Esophagus squamous epithelium (tissue), 4 donors: ENCODE measurements around the gene RNF181.

Source experiments
- POLR2A ChIP-seq, 4 donors: fragments of 450-650 bp; IDR thresholded peaks; one replicate each; pipeline ENCODE4 v1.6.1; 2017; ENCODE audit warnings: antibody characterized with exemption in 4 of 4, mild to moderate bottlenecking in 4 of 4, moderate library complexity in 3 of 4
- TF ChIP-seq, protein P1 (sequence below), 6 experiments: fragments of 450-650 bp in 4 of 6; fragments of 200-600 bp in 2 of 6; sonication (generic) in 2 of 6; IDR thresholded peaks; one replicate each; pipeline ENCODE4 v1.5.1; 2016 to 2019; ENCODE audit warnings: antibody characterized with exemption in 6 of 6, mild to moderate bottlenecking in 4 of 6, moderate library complexity in 4 of 6

DNA sequence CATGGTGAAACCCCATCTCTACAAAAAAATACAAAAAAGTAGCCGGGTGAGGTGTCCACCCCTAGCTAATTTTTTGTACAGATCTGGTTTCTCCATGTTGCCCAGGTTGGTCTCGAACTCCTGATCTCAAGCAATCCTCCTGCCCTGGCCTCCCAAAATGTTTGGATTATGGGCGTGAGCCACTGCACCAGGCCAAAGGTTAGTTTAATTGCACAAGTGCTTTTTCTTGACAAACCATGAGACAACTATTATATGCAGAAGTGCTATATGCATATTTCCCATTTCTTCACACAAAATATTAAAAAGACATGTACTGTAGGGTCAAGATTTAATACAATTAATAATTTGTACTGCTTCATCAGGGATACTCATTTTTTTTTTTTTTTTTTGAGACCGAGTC lies 29.3 kb upstream of the RNF181 start:
- TF ChIP-seq, protein P1, sequence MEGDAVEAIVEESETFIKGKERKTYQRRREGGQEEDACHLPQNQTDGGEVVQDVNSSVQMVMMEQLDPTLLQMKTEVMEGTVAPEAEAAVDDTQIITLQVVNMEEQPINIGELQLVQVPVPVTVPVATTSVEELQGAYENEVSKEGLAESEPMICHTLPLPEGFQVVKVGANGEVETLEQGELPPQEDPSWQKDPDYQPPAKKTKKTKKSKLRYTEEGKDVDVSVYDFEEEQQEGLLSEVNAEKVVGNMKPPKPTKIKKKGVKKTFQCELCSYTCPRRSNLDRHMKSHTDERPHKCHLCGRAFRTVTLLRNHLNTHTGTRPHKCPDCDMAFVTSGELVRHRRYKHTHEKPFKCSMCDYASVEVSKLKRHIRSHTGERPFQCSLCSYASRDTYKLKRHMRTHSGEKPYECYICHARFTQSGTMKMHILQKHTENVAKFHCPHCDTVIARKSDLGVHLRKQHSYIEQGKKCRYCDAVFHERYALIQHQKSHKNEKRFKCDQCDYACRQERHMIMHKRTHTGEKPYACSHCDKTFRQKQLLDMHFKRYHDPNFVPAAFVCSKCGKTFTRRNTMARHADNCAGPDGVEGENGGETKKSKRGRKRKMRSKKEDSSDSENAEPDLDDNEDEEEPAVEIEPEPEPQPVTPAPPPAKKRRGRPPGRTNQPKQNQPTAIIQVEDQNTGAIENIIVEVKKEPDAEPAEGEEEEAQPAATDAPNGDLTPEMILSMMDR (IDR thresholded peaks at IDR 0.05): no peak
- TF ChIP-seq POLR2A (IDR thresholded peaks at IDR 0.05): no peak
